CD4-positive, alpha-beta T cell treated with Interleukin-17A for 1 hour (primary cell): Measurements from ENCODE around the gene USP26.
"Not testable (repeated sequence)": the region's sequence is repeated elsewhere in the genome, so short reads cannot be mapped to it uniquely, and the experiment has no call there.

Experiments
- DNase-seq: peaks from one replicate; pipeline ENCODE4 v3.0.0-alpha.2; 2020

The USP26 gene, protein sequence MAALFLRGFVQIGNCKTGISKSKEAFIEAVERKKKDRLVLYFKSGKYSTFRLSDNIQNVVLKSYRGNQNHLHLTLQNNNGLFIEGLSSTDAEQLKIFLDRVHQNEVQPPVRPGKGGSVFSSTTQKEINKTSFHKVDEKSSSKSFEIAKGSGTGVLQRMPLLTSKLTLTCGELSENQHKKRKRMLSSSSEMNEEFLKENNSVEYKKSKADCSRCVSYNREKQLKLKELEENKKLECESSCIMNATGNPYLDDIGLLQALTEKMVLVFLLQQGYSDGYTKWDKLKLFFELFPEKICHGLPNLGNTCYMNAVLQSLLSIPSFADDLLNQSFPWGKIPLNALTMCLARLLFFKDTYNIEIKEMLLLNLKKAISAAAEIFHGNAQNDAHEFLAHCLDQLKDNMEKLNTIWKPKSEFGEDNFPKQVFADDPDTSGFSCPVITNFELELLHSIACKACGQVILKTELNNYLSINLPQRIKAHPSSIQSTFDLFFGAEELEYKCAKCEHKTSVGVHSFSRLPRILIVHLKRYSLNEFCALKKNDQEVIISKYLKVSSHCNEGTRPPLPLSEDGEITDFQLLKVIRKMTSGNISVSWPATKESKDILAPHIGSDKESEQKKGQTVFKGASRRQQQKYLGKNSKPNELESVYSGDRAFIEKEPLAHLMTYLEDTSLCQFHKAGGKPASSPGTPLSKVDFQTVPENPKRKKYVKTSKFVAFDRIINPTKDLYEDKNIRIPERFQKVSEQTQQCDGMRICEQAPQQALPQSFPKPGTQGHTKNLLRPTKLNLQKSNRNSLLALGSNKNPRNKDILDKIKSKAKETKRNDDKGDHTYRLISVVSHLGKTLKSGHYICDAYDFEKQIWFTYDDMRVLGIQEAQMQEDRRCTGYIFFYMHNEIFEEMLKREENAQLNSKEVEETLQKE

DNA sequence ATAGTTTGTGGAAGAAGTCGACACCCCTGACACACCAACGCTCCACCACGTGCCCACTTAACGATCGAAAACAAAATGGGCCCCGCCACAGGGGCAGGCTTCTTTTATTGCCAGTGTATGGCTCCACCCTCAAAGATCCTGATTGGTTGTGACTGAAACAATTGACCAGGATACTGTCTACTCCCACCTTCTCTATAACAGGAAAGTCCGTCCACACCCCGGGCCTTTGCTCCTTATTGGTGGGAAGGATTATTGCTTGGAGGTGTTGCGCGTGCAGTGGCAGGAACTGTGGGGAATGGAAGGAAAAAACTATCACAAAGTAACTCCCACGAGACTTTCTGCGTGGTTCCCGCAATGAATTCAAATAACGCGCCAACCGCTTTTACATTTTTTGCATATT, at the start of gene USP26:
Gene USP26, minus strand, starts transcription at position 79 of the 400 bp plus-strand sequence. CDS start 68,889 bp downstream, outside the sequence.
- no peak for DNase-seq

DNA sequence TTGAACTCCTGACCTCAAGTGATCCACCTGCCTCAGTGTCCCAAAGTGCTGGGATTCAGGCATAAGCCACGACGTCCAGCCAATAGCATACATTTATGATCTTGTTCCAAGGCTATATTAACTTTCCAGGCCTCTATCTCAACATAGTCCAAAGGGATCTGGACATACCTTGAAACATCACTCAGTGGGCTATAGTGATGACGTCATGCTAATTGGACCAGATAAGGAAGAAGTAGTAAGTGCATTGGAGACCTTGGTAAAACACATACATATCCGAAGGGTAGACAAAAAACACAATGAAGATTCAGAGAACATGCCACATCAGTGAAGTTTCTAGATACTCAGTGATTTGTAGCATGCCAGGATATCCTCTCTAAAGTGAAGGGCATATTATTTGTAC, 37.4 kb upstream of the USP26 start:
- no peak for DNase-seq

DNA sequence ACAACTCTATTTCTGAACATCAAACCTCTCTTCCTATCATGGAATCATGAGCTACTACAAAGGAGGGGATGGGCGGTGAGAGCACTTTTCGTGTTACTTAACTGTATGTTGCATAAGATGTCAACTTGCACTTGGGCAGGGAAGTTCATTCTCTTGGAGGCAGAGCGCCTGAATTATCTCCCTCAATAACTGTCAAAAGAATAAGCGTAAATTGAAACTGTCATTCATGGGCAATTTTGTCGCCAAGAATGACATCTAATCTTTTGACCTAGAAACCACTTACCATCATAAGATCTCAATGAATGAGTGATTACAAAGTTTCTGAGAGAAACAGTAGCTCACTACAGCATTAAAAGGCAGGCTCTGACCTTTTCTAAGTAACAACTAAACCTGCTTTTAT, 23.5 kb upstream of the USP26 start:
- DNase-seq, result no peak

DNA sequence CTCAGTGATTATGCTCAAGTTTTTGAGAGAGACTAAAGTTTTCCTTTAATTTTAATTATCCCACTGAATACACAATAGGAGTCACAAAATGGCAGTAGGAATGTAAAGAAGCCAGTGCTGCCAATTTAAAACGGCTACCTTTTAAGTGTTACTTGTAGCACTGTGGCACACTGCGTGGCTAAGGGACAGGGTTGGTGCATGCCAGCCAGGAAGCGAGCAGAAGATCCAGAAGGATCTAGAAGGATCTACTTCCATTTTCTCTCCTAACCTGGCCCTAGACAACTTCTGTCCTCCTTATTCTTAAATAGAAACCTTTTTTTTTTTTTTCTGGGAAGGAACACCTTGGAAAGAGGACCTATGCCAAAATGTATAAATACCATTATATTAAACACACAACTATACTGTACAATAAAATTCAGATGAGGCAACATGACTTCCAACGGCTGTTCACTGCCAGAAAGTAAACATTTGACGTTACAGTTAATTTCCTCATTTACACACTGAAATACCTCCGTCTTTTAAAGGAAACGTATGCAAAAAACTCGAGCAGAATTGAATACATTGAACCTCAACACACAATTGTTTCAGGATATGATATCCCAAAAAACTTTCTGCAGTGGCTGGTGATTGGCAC, 2.7 kb downstream of the USP26 start:
- DNase-seq, result no peak

DNA sequence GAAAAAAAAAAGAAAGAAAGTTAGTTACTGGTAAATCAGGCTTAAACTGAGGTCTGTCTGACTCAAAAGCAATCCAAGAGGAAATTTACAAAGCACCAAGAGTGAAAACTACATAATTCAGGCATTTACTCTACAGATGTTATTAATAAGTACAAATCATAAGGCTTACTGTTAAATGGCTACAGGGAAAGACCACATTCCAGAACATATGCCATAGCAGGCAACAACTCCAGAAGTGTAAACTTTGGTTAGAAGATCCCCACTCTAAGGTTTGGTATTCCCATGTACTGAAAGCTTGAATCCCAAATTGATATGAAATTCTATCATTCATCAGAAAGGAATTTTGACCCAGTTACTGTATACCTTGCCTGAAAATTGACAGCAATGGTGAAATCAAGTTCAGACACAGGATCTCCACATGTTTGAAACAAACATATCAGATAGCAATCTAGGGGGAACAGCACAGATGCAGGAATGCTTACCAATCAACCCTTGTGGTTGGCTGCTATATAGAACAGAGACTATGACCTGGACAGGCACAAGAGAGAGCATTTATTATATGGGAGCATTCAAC, 6.6 kb downstream of the USP26 start:
- DNase-seq, result no peak

DNA sequence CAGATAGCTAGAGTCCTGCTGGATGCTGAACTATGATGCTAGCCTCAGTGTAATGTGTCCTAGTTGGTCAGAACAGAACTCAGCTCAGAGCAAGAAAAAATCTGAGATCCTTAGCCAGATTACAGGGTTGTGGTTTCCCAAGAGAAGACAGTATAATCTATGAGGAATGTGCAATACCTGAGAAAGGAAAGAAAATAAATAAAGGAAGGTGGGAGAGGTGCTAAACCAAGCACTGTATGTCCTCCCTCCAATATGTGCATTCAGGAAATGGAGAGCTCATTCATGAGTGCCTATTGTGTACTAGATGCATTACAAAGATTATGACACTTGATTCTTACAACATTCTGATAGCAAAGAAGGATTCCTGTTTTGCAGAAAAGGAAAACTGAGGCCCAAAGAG, 7.5 kb downstream of the USP26 start:
- no peak for DNase-seq

DNA sequence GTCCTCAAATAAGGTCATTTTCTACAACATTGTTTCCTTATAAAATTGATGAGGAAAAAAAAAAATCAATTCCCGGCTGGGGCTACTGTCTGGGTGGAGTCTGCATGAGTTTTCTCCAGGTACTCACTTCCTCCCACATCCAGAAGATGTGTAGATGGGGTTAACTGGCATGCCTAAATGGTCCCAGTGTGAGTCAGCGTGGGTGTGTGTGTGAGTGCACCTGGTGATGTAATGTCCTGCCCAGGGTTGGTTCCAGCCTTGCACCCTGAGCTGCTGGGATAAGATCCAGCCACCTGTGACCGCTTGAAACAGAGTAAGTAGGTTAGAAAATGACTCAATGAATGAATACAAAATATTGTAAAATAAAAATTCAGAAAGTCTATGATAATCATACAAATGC, 11.1 kb downstream of the USP26 start:
- no peak for DNase-seq

DNA sequence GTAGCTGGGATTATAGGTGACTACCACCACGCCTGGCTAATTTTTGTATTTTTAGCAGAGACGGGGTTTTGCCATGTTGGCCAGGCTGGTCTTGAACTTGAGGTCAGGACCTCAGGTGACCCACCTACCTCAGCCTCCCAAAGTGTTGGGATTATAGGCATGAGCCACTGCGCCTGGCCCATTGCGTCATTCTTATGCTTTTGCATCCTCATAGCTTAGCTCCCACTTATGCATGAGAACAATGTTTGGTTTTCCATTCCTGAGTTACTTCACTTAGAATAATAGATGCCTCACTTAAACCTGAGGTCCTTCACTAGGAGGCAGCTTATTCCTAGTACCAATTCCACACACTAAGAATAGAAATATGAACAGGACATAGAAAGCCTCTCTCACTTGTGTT, 11.9 kb downstream of the USP26 start:
- DNase-seq, result not testable (repeated sequence)

DNA sequence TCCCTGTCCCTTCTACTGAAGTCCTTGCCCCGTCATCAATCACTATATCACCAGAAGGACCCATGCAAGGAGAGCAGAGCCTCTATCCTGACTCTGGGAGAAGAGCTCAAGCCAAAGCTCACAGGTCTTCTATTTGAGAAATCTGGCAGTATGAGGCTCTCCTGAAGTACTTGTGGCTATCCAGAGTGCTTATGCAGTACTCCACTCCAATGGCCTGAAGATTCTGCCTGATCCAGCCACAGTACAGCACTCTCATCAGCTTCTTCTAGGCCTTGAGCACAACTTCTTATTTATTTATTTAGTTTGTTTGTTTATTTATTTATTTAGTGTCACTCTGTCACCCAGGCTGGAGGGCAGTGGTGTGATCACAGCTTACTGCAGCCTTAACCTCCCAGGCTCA, 13.0 kb downstream of the USP26 start:
- no peak for DNase-seq

DNA sequence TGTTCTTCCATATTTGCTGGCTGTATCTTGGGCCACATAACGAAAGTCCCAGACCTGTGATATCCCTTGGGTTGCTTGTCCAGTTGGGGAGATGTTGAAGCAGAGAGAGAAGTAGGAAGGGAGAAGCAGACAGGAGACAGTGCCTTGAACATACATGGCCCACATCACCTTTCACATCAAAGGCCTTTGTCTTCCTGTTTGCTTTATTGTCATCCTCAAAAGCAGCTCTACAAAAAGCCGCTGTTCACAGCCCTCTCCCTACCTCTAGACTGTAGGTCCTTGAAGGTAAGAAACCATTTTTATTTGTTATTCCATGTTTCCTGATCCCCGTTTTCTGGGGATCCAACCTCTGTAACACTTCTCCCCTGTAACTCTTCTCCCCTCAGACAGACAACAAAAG, 14.9 kb downstream of the USP26 start:
- DNase-seq, result no peak

DNA sequence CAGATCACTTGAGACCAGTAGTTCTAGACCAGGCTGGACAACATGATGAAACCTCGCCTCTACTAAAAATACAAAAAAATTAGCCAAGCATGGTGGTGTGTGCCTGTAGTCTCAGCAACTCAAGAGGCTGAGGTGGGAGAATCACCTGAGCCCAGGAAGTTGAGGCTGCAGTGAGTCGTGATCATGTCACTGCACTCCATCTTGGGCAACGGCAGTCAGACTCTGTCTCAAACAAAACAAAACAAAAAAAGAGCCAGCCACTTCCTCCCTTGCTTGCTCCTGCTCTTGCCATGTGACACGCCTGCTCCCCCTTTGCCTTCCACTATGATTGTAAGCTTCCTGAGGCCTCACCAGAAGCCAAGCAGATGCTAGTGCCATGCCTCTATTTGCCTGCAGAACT, 19.1 kb downstream of the USP26 start:
- not testable (repeated sequence) for DNase-seq

DNA sequence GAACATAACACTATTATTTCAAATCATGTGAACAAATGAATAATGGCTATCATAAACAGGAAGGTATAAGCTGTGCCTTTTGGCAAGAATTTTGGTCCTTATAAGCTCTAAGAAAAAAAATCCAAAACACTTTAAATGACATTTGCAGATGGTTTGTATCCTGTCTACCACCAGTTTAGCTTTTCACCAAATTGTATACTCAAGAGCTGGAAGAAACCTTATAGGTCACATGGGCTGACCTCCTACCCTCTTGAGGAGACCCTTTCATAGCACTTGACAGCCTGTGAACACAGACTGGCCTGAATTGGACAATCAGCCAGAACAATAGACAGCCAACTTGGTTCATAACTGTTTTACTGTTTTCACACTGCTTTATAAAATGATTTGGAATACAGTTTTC, 24.3 kb downstream of the USP26 start:
- no peak for DNase-seq

DNA sequence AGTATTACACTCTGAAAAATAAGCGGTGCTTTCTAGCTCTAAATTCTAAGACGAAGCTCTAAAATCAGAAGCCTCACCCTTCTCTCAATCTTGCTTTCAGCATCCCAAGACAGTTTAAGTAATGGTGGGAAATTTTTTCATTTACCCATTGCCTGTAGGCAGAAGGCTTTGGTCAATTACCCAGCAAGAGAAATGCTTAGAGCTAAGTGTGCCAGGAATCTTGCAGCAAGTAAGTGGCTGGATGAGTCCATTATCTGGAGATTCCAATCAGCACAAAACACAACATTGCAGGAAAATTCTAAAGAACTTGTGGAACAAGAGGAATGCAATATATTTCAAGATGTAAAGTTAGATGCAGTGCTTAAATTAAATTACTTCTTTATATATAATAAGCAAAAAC, 28.4 kb downstream of the USP26 start:
- no peak for DNase-seq

DNA sequence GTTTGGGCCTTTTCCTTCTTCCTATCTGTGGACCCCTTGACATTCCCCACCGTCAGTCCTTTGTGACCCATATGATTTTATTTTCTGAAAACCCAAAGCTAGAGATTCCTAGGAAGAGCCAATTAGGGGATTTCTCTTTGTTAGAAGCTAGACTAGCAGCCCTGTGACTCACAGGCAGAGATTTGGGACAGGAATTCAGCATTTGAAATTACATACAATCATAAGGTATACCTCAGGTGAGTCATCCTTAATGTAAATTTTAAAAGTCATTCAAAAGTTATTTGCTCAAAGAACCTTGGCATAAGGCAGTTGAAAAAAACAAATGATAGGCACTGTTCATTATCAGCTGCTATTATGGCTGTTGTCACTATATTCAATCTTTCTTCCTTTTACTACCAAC, 40.6 kb downstream of the USP26 start:
- no peak for DNase-seq

DNA sequence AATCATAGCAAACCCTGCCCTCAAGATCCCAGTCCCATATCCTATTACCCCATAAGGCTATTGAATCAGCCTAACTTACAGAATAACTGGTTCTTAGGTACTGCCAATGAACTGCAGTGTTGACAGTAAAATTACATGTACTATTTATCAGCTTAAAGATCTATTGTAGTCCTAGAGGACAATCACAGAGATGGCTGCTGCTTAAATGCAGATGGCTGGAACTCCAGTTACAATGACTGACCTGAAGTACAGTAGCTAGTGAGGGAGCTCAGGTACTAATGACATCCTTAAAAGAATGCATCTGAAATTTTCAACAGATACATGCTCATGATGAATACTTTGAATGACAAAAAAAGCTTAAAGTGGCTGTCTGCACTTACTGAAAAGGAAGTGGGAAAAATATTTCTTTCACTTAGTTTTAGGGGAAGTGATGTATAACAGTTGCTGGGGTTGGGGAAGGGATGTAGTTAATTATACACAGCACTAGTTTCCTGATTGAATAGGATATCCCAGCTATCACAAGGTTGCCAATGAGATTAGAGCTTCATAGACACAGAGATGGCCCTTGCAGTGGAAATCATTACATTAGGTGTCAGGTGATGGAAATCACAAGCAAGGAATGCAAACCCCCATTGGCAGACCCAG, 42.0 kb downstream of the USP26 start:
- DNase-seq, result no peak

DNA sequence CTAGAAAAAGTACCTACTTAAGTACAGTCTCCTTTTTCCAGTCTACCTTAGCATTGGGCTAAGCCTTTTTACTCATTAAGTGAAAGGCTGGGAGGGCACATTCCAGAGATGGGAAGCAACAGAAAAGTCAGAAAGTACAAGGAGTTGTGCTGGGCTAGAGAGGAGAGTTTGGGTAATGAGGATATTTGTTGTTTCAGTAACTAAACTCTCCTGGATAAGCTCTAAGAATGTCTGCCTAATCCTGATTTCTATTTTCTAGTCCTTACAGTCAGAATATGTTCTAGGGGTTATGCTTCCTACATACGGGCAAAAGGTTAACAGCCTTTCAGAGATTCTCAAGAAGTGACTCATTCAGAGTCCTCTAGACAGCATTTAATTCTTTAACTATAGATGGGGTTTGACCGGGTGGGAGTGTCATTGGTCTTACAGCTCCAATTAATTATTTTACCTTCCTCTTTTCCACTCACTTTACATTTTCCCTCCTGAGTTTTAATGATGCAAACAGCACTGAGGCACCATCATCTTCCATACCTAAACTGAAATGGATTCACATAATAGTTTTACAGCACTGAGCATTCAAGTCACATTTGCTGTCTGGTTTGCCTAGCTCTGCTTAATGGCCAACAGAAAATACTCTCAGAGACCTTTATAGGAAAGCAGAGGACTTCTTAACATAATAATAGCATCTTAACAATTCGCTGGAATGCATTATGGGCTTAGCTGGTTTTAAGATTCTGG, 42.9 kb downstream of the USP26 start:
- DNase-seq, result no peak

DNA sequence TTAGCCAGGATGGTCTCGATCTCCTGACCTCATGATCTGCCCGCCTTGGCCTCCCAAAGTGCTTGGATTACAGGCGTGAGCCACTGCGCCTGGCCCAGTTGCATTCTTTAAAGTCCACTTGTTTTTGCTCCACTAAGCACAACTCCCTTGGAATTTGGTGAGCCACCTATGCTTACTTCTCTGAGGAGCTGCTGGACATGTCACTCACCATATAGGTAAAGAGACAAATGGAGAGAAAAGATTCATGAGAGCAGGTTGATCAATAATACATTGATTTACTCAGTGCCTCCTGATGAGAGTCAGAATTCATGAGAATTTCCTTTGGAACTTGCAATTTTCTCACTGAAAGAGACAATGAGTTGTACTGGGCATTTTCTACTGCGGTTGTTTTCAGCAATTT, 48.2 kb downstream of the USP26 start:
- DNase-seq, result no peak

DNA sequence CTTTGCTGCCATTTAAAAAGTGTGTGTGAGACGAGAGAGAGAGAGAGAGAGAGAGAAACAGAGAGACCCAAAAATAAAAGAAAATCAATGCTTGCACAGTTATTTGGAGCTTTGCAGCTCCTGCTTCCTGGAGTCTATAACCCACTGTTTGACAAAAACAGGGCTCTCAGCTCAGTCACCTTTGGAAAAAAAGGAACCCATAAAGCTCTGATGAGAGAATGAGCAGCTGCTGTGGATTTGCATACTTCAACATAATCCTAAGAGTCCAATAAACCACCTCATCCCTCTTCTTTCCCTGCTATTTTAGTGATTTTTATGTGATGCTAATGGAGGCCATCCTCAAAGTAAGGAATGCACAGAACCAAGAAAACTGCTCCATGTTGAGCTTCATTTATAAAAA, 50.3 kb downstream of the USP26 start:
- DNase-seq, result no peak

DNA sequence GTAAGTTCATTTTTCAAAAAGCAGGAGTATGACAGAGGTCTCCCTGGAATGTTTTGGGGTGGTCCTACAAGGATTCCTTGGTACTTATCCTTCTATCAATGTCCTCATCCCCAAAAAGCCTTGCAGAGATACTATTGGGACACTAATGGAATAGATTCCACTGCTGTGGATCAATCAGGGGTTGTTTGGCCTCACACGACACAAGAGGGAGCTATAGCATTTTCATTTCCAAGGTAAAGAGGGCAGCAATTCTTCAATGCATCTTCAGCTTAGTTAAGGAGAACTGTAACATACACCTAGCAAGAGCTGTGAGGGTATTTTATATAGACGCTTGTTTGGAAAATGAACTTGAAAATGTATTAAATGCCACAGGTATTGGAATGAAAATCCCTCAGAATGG, 50.9 kb downstream of the USP26 start:
- no peak for DNase-seq

DNA sequence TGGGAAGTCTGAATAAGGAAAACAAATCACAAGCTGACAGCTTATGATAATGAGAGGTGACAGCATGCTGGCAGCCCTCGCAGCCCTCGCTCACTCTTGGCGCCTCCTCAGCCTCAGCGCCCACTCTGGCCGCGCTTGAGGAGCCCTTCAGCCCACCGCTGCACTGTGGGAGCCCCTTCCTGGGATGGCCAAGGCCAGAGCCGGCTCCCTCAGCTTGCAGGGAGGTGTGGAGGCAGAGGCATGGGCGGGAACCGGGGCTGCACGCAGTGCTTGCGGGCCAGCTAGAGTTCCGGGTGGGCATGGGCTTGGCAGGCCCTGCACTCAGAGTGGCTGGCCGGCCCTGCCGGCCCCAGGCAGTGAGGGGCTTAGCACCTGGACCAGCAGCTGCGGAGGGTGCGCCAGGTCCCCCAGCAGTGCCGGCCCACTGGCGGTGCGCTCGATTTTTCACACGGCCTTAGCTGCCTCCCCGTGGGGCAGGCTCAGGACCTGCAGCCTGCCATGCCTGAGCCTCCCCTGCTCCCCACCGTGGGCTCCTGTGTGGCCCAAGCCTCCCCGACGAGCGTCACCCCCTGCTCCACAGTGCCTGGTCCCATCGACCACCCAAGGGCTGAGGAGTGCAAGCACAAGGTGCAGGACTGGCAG, 52.6 kb downstream of the USP26 start:
- DNase-seq, result not testable (repeated sequence)

DNA sequence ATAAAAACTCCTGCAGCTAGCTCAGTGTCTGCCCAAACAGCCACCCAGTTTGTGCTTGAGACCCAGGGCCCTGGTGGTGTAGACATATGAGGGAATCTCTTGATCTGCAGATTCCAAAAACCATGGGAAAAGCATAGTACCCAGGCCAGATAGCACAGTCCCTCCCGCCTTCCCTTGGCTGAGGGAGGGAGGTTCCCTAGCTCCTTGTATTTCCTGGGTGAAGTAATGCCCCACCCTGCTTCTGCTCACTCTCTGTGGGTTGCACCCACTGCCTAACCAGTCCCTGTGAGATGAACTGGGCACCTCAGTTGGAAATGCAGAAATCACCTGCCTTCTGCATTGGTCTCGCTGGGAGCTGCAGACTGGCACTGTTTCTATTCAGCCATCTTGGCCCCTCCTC, 54.6 kb downstream of the USP26 start:
- no peak for DNase-seq
